Fibroblast of lung (primary cell): ENCODE measurements around the gene SERBP1. TPM values are rescaled to one million over a fixed set of nuclear protein-coding genes. Genes with fewer than 3 reads are reported as not detected.

Source experiments
- DNase-seq, 2 donors: peaks; one replicate each; pipeline versions ENCODE4 v3.0.0 to v3.0.0-alpha.2; 2010; ENCODE audit warnings: low read depth in 2 of 2
- H2AFZ ChIP-seq: 2 replicates; pipeline ENCODE4 v1.5.1; 2012; ENCODE audit warnings: low read length, control low read depth, inconsistent platforms
- H3K27ac ChIP-seq: 2 replicates; pipeline ENCODE4 v1.5.1; 2011; ENCODE audit warnings: low read length, control low read depth; ENCODE audit not compliant: insufficient read depth
- H3K27me3 ChIP-seq: 2 replicates; pipeline ENCODE4 v1.5.1; 2011; ENCODE audit warnings: mild to moderate bottlenecking, low read length; ENCODE audit not compliant: control insufficient read depth, insufficient read depth
- H3K36me3 ChIP-seq: 2 replicates; pipeline ENCODE4 v1.5.1; 2011; ENCODE audit warnings: low read length; ENCODE audit not compliant: control insufficient read depth, insufficient read depth
- H3K4me1 ChIP-seq: 2 replicates; pipeline ENCODE4 v1.5.1; 2011; ENCODE audit warnings: low read length; ENCODE audit not compliant: control insufficient read depth, insufficient read depth; ENCODE audit errors: extremely low read depth
- H3K4me2 ChIP-seq: 2 replicates; pipeline ENCODE4 v1.5.1; 2011; ENCODE audit warnings: low read length, control low read depth; ENCODE audit not compliant: insufficient read depth; ENCODE audit errors: extremely low read depth
- H3K4me3 ChIP-seq, 4 experiments: fragments of 200-600 bp in 1 of 4; sonication (generic) in 1 of 4; replicated peaks in 1 of 4; 2 replicates each; pipeline ENCODE4 v1.5.1; 2011 to 2016; ENCODE audit warnings: low read length in 4 of 4, low read depth in 3 of 4, mild to moderate bottlenecking in 3 of 4, control low read depth in 2 of 4, inconsistent platforms in 1 of 4, mixed read lengths in 1 of 4; ENCODE audit not compliant: insufficient read depth in 1 of 4; ENCODE audit errors: control extremely low read depth in 1 of 4
- H3K79me2 ChIP-seq: 2 replicates; pipeline ENCODE4 v1.5.1; 2012; ENCODE audit warnings: mild to moderate bottlenecking, low read length, inconsistent platforms; ENCODE audit not compliant: control insufficient read depth, insufficient read depth
- H3K9ac ChIP-seq: 2 replicates; pipeline ENCODE4 v1.5.1; 2011; ENCODE audit warnings: mild to moderate bottlenecking, low read length, control low read depth; ENCODE audit not compliant: insufficient read depth
- H3K9me3 ChIP-seq: 2 replicates; pipeline ENCODE4 v1.5.1; 2012; ENCODE audit warnings: low read depth, low read length; ENCODE audit not compliant: control insufficient read depth, insufficient read depth
- H4K20me1 ChIP-seq: 2 replicates; pipeline ENCODE4 v1.5.1; 2011; ENCODE audit warnings: low read length; ENCODE audit not compliant: control insufficient read depth, insufficient read depth; ENCODE audit errors: extremely low read depth
- EZH2 ChIP-seq: IDR thresholded peaks from 2 replicates; pipeline ENCODE4 v1.5.1; 2012; ENCODE audit warnings: low read length, control low read depth, mild to moderate bottlenecking; ENCODE audit errors: missing control alignments
- polyA minus RNA-seq: library from RNA; depleted of rRNA, polyadenylated mRNA; stranded (reverse); fragments of >200 nt; gene quantifications from 2 replicates; pipeline ENCODE4 v1.2.3, GENCODE V29; 2011; ENCODE audit warnings: low replicate concordance
- polyA plus RNA-seq, 2 donors: library from polyadenylated mRNA; depleted of rRNA in 1 of 2; stranded (reverse) in 1 of 2; unstranded in 1 of 2; fragments of >200 nt; gene quantifications; 2 replicates each; pipeline ENCODE4 v1.2.1, GENCODE V29; 2011 to 2012; ENCODE audit warnings: missing spikeins in 1 of 2
- total RNA-seq: library from RNA; depleted of rRNA; stranded (reverse); fragments of >200 nt; gene quantifications from 2 replicates; pipeline ENCODE4 v1.2.1, GENCODE V29; 2014
- TF ChIP-seq, protein P1 (sequence below), 2 donors: IDR thresholded peaks in 1 of 2; conservative IDR thresholded peaks in 1 of 2; 1 replicate in 1 of 2; 2 replicates in 1 of 2; pipeline ENCODE4 v1.5.1; 2011 to 2012; ENCODE audit warnings: low read length in 2 of 2, control low read depth in 1 of 2, inconsistent platforms in 1 of 2, low read depth in 1 of 2, mild to moderate bottlenecking in 1 of 2

Gene SERBP1
- total RNA-seq (128 TPM in 2 replicates), polyA plus RNA-seq (273 and 331 TPM in 2 replicates), polyA minus RNA-seq (25.8 and 43.3 TPM in 2 replicates)
- polyA plus RNA-seq (2012): 218 and 265 TPM in 2 replicates

DNA sequence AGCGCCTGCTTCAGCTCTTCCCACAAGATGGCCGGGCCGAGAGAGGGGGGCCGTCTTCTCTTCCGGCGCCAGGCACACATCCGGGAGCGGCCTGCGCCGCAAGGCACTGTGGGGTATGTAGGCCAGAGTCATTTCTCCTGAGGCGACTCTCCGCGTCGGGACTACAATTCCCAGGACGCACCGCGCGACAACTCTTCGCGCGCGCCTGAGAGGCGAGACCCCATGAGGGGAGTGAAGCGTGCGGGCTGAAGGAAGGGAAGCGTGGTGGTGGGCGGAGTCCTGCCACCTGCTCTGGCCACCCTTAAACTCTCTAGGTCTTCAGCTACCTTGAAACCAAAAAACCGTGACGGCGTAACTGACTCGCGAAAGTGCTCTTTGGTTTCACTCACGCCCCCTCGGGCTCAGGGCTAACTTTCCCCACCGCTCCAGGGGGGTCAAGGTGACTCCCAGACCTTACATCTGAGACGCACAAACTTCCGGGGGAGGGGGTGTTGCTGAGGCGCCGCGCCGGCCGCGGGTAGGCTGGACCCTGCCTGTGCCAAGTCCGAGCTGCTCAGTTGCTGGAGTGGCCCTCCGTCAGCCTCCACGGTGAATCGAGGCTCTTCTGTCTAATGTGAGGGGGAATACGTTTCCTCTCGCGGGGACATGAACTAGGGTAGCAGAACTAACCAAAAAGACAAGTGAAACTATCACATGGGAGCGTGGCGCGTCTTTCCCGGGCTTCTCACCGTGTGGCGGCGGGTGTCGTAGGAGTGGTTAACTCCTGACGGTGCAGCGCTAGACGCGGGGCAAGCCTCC, at the start of gene SERBP1:
SERBP1 (minus strand) TSS at position 45 of the 798 bp plus-strand sequence. CDS start 102 bp downstream, outside the sequence.
- Histone ChIP-seq H4K20me1 (peaks cover 19% of the 10 kb centered on the region), H3K27ac (peak within 1 kb of the TSS; percentile 88), H3K79me2 (peaks cover 47% of the 10 kb centered on the region), H3K4me3 (peak within 1 kb of the TSS; percentile 81 to 97 (median 86)), H2AFZ (peak within 1 kb of the TSS; percentile 98), H3K4me1 (peaks cover 9% of the 10 kb centered on the region), H3K9me3 (no peaks in the 10 kb centered on the region), H3K36me3 (peaks cover 8% of the 10 kb centered on the region), H3K4me2 (peak within 1 kb of the TSS; percentile 95), H3K9ac (peak within 1 kb of the TSS; percentile 84), H3K27me3 (no peaks in the 10 kb centered on the region)
- TF ChIP-seq, protein P1, sequence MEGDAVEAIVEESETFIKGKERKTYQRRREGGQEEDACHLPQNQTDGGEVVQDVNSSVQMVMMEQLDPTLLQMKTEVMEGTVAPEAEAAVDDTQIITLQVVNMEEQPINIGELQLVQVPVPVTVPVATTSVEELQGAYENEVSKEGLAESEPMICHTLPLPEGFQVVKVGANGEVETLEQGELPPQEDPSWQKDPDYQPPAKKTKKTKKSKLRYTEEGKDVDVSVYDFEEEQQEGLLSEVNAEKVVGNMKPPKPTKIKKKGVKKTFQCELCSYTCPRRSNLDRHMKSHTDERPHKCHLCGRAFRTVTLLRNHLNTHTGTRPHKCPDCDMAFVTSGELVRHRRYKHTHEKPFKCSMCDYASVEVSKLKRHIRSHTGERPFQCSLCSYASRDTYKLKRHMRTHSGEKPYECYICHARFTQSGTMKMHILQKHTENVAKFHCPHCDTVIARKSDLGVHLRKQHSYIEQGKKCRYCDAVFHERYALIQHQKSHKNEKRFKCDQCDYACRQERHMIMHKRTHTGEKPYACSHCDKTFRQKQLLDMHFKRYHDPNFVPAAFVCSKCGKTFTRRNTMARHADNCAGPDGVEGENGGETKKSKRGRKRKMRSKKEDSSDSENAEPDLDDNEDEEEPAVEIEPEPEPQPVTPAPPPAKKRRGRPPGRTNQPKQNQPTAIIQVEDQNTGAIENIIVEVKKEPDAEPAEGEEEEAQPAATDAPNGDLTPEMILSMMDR (conservative IDR thresholded peaks at IDR 0.05 in 1 of 2, IDR thresholded peaks at IDR 0.05 in 1 of 2; ENCODE audit: low read depth in 1 of 2, low read length in 2 of 2): no peak
- no peak for TF ChIP-seq EZH2
- peak; percentile 95 to 96 for DNase-seq

DNA sequence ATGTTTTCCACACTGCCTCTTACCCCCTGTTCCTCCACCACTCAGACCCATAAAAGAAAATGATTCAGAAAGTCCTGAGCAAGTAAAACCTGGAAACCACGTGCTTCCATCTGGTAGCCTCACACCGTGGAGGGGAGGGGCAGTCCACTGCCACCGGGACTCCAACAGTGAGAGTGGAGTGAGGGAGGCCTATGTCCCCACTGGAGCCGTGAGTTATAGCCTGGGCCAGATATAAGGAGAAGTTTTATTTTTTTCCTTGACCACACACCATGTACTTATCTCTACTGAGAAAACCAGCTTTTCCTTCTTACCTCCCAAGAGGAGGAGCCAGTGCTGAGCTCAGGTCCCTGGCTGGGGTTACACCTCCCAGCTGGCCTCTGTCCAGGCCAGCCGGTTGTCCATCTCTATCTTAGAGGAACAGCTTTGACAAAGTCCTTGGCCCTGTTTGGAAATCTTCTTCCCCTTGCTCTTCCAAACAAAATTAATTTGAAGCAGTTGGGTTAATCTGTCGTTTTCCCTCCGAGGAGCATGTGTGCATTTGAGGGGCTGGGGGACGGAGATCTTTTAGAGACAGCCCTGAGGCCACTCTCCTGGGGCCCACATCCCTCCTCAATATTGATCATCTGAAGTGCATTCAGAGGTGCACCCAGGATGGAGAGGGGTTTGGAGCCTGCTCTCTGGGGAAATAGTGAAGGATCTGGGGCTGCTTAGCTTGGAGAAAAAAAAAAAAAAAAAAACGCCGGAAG, 49.1 kb upstream of the SERBP1 start:
- H3K9me3 ChIP-seq: no peaks in the 10 kb centered on the region
- no peaks in the 10 kb centered on the region for H3K4me1 ChIP-seq
- no peak overlapping the region for H3K9ac ChIP-seq
- H2AFZ ChIP-seq: no peak overlapping the region
- no peak overlapping the region for H3K4me3 ChIP-seq
- H3K27me3 ChIP-seq: peaks cover 2% of the 10 kb centered on the region
- H4K20me1 ChIP-seq: no peaks in the 10 kb centered on the region
- H3K36me3 ChIP-seq: no peaks in the 10 kb centered on the region
- no peak overlapping the region for H3K4me2 ChIP-seq
- no peaks in the 10 kb centered on the region for H3K79me2 ChIP-seq
- H3K27ac ChIP-seq: no peak overlapping the region
- DNase-seq: peak; percentile 5 to 53
- TF ChIP-seq EZH2: no peak
- TF ChIP-seq, protein P1 (conservative IDR thresholded peaks at IDR 0.05 in 1 of 2, IDR thresholded peaks at IDR 0.05 in 1 of 2; ENCODE audit: low read depth in 1 of 2, low read length in 2 of 2): no peak

DNA sequence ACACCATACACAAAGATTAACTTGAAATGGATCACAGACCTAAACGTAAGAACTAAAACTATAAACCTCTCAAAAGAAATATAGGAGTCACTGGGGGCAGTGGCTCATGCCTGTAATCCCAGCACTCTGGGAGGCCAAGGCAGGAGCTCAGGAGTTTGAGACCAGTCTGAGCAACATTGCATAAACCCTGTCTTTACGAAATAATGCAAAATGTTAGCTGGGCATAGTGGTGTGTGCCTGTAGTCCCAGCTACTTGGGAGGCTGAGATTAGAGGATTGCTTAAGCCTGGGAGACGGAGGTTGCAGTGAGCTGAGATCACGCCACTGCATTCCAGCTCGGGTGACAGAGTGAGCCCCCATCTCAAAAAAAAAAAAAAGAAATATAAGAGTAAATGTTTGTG, 46.7 kb upstream of the SERBP1 start:
- Histone ChIP-seq H3K4me1 (no peaks in the 10 kb centered on the region), H3K9ac (no peak overlapping the region), H3K9me3 (no peaks in the 10 kb centered on the region), H2AFZ (no peak overlapping the region), H3K27me3 (peaks cover 2% of the 10 kb centered on the region), H4K20me1 (no peaks in the 10 kb centered on the region), H3K79me2 (no peaks in the 10 kb centered on the region), H3K4me2 (no peak overlapping the region), H3K27ac (no peak overlapping the region), H3K4me3 (no peak overlapping the region), H3K36me3 (no peaks in the 10 kb centered on the region)
- TF ChIP-seq, protein P1 (conservative IDR thresholded peaks at IDR 0.05 in 1 of 2, IDR thresholded peaks at IDR 0.05 in 1 of 2; ENCODE audit: low read depth in 1 of 2, low read length in 2 of 2): no peak
- no peak for TF ChIP-seq EZH2
- no peak for DNase-seq
